GDM1 (cell line): ENCODE results near the gene LRRC55.

ENCODE experiments used
- DNase-seq: peaks from one replicate; lab custom pipeline; 2025; lab: John Stamatoyannopoulos, UW

LRRC55 gene

GRCh38 chr11:57202281-57202680 lies 20.5 kb downstream of the LRRC55 start:
- no peak for DNase-seq

GRCh38 chr11:57203359-57203758 lies 21.6 kb downstream of the LRRC55 start:
- no peak for DNase-seq

DNA sequence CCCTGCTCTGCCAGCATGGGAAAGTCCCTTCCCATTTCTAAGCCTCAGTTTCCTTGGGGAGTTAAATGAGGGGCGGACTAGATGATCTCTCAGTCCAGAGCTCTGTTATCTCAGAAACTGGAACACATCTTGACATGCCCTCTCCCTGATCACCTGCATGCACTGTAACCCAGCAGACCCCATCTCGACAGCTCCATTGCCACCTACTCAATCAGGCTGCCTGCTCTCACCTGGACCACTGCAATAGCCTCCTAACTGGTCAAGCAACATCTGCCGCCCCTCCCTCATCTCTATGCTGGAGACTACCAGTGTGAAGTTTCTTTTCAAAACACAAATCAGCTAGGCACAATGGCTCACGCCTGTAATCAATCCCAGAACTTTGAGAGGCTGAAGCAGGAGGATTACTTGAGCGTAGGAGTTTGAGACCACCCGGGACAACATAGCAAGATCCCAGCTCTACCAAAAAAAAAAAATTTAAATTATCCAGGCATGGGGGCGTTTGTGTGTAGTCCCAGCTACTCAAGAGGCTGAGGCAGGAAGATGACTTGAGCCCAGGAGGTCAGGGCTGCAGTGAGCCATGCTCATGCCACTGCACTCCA lies 22.2 kb downstream of the LRRC55 start:
- DNase-seq, result no peak

DNA sequence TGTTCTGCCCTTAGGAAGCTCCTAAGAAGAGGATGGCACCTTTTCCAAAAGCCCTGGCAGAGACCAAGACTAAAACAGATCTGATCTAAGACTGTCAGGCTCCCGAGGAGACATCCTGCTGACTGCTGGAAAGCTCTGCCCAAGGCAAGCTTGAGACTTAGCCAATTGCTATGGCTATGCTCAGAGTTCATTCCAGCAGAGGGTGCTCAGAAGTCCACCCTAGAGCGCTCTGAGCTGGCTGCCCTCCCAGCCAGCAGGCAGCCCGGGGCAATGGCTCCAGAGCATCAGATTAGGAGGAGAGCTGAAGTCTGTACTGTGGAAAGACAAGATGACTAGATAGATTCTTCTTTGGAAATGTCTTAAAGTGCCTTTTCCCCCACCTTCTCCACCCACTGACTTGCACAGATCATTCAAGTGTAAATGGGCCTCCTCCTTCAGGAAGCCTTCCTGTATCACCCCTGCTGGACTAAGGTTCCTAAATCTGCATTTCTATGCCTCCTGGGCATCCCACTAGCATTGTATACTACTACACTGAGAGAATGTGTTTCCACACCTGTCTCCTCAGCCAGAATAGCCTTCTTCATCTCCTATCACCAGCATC lies 23.4 kb downstream of the LRRC55 start:
- no peak for DNase-seq

GRCh38 chr11:57207168-57207567 lies 25.4 kb downstream of the LRRC55 start:
- no peak for DNase-seq

- DNase-seq, result no peak
These were observed 29.0 kb downstream of the LRRC55 start for GRCh38 chr11:57210781-57211180.

GRCh38 chr11:57213342-57214097 lies 31.8 kb downstream of the LRRC55 start:
- DNase-seq, result peak; percentile 11

- DNase-seq, result no peak
These were observed 32.3 kb downstream of the LRRC55 start for GRCh38 chr11:57214098-57214417.

DNA sequence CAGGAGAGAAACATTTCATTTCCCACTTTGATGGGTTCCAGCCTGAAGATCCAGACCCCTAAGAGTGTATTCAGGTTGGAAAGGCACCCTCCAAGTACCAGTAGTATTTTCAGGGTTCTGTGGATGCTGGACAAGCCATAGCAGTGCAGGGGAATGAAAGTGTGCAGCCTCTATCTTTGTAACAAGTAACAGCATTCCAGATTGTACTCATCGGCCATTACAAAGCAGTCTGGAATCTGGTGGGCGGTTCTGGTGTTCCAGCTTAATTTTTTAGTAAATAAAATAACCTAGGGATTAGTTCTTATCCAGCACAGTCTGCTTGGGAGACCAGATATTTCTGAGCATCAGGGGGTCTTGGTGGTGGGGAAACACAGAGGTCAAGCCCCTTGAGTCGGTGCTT lies 32.7 kb downstream of the LRRC55 start:
- DNase-seq, result no peak

DNA sequence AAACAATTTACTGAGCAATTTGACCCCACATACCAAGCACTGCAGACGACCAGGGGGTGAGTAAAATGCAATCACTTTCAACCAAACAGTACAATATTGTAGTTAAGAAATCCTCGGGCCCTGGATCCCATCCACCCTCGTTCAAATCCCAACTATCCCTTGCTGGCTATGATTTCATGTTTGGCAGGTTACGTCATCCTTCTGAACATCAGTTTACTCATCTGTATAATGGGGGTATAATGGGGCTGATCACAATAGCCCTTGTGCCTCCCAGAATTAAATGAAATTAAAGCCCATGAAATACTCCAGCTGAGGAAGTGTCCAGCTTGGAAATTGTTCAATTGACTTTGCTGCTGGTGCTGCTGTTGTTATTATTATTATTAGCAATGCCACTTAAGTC lies 34.7 kb downstream of the LRRC55 start:
- no peak for DNase-seq

DNA sequence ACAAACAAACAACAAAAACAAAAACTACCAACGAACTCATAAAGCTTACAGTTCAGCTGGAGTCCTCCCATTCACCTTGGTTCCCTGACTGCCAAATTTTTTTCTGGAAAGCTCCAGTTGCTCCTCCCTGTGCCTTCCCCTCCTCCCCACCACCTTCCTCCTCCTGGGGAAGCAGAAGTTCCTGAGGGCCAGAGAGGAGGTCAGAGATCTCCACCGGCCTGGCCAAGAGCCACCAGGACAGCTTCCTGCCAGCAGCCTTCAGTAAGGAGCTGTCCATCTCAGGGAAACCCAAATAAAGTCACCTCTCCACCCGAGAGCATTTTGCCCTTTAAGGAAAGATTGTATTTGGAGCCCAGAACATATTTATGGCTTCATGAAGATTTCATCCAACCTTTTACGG lies 35.3 kb downstream of the LRRC55 start:
- DNase-seq, result no peak

- DNase-seq, result no peak
These were observed 37.4 kb downstream of the LRRC55 start for GRCh38 chr11:57219021-57219627.

DNA sequence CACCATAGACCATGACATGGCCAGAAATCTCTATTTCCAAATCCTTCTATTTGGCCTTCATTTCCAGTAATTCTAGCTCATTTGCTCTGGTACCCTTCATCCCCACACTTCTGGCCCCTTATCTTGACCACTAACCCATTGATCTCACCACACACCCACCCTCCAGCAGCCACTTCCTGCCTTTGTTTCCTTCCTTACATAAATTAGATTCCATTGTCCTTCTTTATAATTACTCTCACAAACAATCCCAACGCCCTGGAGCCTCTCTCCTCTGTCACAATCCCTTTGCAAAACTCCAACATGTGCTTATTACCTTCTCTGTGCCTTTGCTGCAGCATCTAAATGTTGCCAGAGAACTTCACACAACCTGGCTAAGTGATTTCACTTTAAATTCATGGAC lies 40.5 kb downstream of the LRRC55 start:
- DNase-seq, result no peak

GRCh38 chr11:57223601-57224000 lies 41.8 kb downstream of the LRRC55 start:
- DNase-seq, result no peak

DNA sequence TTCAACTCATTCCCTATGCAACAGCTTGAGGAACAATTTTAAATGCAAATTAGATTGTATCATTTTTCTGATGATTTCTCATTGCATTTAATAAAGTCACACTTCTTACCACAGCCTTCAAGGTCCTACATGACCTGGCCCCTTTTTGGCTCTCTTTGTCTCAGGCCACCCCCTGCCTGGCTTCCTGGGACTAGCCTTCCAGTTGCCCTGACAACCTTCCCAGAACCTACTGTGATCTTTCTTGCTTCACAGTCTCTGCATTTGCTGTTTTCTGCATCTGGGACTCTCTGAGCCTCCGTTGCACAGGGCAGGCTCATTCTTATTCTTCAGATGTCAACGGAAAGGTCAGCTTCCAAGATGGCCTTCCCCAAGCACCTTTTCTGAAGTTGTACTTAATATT lies 42.4 kb downstream of the LRRC55 start:
- DNase-seq, result no peak

DNA sequence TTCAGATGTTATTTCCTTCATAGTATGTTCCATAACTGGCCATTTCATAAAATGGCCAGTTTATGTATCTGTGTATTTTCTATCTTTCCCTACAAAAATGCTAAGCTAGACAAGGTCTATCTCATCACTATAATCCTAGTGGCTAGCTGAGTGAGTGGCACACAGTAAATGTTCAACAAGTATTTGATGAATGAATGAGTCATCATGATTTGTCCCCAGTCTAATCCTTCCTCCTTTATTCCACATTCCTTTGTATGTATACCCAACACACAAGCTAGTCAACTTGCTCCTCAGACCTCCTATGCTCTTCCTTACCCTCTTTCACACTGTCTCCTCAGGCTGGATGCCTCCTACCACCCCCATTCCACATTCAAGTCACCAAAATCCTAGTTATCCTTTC lies 42.8 kb downstream of the LRRC55 start:
- no peak for DNase-seq

DNA sequence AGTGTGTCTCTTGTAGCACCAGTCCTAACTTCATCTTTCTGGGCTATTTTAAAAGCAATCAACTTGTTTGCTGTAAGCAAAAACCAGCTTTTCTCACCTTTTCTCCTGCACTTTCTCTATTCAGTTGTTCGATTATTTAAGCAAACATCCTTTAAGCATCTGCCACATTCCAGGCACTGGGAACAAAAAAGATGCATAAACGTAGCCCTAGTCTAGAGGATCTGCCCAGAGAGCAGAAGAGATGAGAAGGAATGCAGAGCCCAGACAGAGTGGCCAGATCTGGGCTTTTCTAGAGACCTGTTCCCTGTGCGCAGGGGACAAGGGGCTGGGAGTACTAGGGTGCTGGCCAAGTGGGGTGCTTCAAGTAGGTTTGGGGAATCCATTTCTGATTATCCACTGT lies 46.8 kb downstream of the LRRC55 start:
- DNase-seq, result no peak

GRCh38 chr11:57230316-57230715 lies 48.6 kb downstream of the LRRC55 start:
- no peak for DNase-seq

- no peak for DNase-seq
These were observed 49.2 kb downstream of the LRRC55 start for GRCh38 chr11:57230791-57231538.

- no peak for DNase-seq
These were observed 49.9 kb downstream of the LRRC55 start for GRCh38 chr11:57231539-57232253.

GRCh38 chr11:57233702-57234101 lies 51.9 kb downstream of the LRRC55 start:
- no peak for DNase-seq
